ENCODE data around the gene PPM1H. TPM values are rescaled to one million over a fixed set of nuclear protein-coding genes. Genes with fewer than 3 reads are reported as not detected.
"Not testable (repeated sequence)": the region's sequence is repeated elsewhere in the genome, so short reads cannot be mapped to it uniquely, and the experiment has no call there.

The PPM1H gene
- total RNA-seq, 4 donors from 2014 or later, result 1.4 to 4.9 (median 2.4) TPM

GRCh38 chr12:62827042-62827441, 107.9 kb downstream of the PPM1H start:
- ATAC-seq (ENCODE audit: low FRiP score), result no peak
- no peak for DNase-seq (ENCODE audit: low spot score)
- TF ChIP-seq CTCF (IDR thresholded peaks at IDR 0.05), result no peak

- no peak for TF ChIP-seq CTCF (IDR thresholded peaks at IDR 0.05)
- DNase-seq (ENCODE audit: low spot score), result no peak
- peak; percentile 32 for ATAC-seq (ENCODE audit: low FRiP score)
Observed at GRCh38 chr12:62817556-62818271, 117.2 kb downstream of the PPM1H start.

GRCh38 chr12:62814243-62814642, 120.7 kb downstream of the PPM1H start:
- ATAC-seq (ENCODE audit: low FRiP score) (no peak), DNase-seq (ENCODE audit: low spot score) (no peak)
- TF ChIP-seq CTCF (IDR thresholded peaks at IDR 0.05), result no peak

GRCh38 chr12:62813031-62813829, 121.7 kb downstream of the PPM1H start:
- no peak for TF ChIP-seq CTCF (IDR thresholded peaks at IDR 0.05)
- DNase-seq (ENCODE audit: low spot score) (peak; percentile 53), ATAC-seq (ENCODE audit: low FRiP score) (peak; percentile 46)

- not testable (repeated sequence) for ATAC-seq (ENCODE audit: low FRiP score)
Observed at GRCh38 chr12:62811481-62811880, 123.5 kb downstream of the PPM1H start.

GRCh38 chr12:62808166-62808879, 126.6 kb downstream of the PPM1H start:
- ATAC-seq (ENCODE audit: low FRiP score) (no peak), DNase-seq (ENCODE audit: low spot score) (no peak)
- TF ChIP-seq CTCF (IDR thresholded peaks at IDR 0.05), result no peak

More at GRCh38 chr12:62811481-62811880, 123.5 kb downstream of the PPM1H start:
- DNase-seq (ENCODE audit: low spot score), result not testable (repeated sequence)

- no peak for DNase-seq (ENCODE audit: low spot score)
- ATAC-seq (ENCODE audit: low FRiP score), result no peak
- no peak for TF ChIP-seq CTCF (IDR thresholded peaks at IDR 0.05)
Observed at GRCh38 chr12:62806893-62807292, 128.1 kb downstream of the PPM1H start.

Measured in omental fat pad (tissue), 4 donors.